Ishikawa (cell line): ENCODE data around the gene ACO2.
A peak's percentile ranks its signal among the peaks of the same experiment; 100 is the strongest.

Experiments
- CEBPB ChIP-seq: IDR thresholded peaks from 2 replicates; pipeline ENCODE4 v1.6.1; 2012
- CREB1 ChIP-seq: IDR thresholded peaks from 2 replicates; pipeline ENCODE4 v1.6.1; 2012; ENCODE audit warnings: low read depth
- EGR1 ChIP-seq: IDR thresholded peaks from 2 replicates; pipeline ENCODE4 v1.6.1; 2012
- EP300 ChIP-seq: IDR thresholded peaks from 2 replicates; pipeline ENCODE4 v1.6.1; 2012; ENCODE audit warnings: borderline replicate concordance
- FOXM1 ChIP-seq: IDR thresholded peaks from 2 replicates; pipeline ENCODE4 v1.6.1; 2012; ENCODE audit warnings: low read depth, borderline replicate concordance
- NFIC ChIP-seq: IDR thresholded peaks from 2 replicates; pipeline ENCODE4 v1.6.1; 2012
- RAD21 ChIP-seq: IDR thresholded peaks from 2 replicates; pipeline ENCODE4 v1.6.1; 2012; ENCODE audit warnings: low read depth
- TAF1 ChIP-seq: IDR thresholded peaks from 2 replicates; pipeline ENCODE4 v1.6.1; 2012; ENCODE audit warnings: low read depth, mild to moderate bottlenecking
- TCF12 ChIP-seq: IDR thresholded peaks from 2 replicates; pipeline ENCODE4 v1.6.1; 2012; ENCODE audit warnings: low read depth
- TEAD4 ChIP-seq: IDR thresholded peaks from 2 replicates; pipeline ENCODE4 v1.6.1; 2012
- YY1 ChIP-seq: IDR thresholded peaks from 2 replicates; pipeline ENCODE4 v1.6.1; 2012; ENCODE audit warnings: low read depth
- ZBTB7A ChIP-seq: IDR thresholded peaks from 2 replicates; pipeline ENCODE4 v1.6.1; 2012; ENCODE audit warnings: low read depth
- TF ChIP-seq, protein P1 (sequence below): IDR thresholded peaks from 2 replicates; pipeline ENCODE4 v1.6.1; 2012
- TF ChIP-seq, protein P2 (sequence below): IDR thresholded peaks from 2 replicates; pipeline ENCODE4 v1.6.1; 2012
- TF ChIP-seq, protein P3 (sequence below): IDR thresholded peaks from 2 replicates; pipeline ENCODE4 v1.6.1; 2012; ENCODE audit warnings: low read depth, mild to moderate bottlenecking

Gene ACO2

GRCh38 chr22:41468381-41469217, at the start of gene ACO2, which contains the start of gene PHF5A:
TSS of gene ACO2 (plus strand) at chr22:41469117. CDS start at chr22:41469147, 30 bp downstream.
TSS of gene PHF5A (minus strand) at chr22:41468692. CDS start at chr22:41468653, 39 bp downstream.
- TF ChIP-seq CEBPB (0 out of 2 replicates have a peak, but pooled peaks have one; percentile 13), EP300 (no peak), TCF12 (no peak), TAF1 (peak; percentile 91), YY1 (peak; percentile 98), EGR1 (peak; percentile 57; the same call in 1 of the 2 replicates), NFIC (no peak), RAD21 (no peak), ZBTB7A (no peak), TEAD4 (peak; percentile 49; the same call in 1 of the 2 replicates), FOXM1 (no peak), CREB1 (peak; percentile 97)
- TF ChIP-seq, protein P1, sequence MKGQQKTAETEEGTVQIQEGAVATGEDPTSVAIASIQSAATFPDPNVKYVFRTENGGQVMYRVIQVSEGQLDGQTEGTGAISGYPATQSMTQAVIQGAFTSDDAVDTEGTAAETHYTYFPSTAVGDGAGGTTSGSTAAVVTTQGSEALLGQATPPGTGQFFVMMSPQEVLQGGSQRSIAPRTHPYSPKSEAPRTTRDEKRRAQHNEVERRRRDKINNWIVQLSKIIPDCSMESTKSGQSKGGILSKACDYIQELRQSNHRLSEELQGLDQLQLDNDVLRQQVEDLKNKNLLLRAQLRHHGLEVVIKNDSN: peak; percentile 8; the same call in 1 of the 2 replicates
- TF ChIP-seq, protein P2, sequence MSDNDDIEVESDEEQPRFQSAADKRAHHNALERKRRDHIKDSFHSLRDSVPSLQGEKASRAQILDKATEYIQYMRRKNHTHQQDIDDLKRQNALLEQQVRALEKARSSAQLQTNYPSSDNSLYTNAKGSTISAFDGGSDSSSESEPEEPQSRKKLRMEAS: peak; percentile 58
- TF ChIP-seq, protein P3, sequence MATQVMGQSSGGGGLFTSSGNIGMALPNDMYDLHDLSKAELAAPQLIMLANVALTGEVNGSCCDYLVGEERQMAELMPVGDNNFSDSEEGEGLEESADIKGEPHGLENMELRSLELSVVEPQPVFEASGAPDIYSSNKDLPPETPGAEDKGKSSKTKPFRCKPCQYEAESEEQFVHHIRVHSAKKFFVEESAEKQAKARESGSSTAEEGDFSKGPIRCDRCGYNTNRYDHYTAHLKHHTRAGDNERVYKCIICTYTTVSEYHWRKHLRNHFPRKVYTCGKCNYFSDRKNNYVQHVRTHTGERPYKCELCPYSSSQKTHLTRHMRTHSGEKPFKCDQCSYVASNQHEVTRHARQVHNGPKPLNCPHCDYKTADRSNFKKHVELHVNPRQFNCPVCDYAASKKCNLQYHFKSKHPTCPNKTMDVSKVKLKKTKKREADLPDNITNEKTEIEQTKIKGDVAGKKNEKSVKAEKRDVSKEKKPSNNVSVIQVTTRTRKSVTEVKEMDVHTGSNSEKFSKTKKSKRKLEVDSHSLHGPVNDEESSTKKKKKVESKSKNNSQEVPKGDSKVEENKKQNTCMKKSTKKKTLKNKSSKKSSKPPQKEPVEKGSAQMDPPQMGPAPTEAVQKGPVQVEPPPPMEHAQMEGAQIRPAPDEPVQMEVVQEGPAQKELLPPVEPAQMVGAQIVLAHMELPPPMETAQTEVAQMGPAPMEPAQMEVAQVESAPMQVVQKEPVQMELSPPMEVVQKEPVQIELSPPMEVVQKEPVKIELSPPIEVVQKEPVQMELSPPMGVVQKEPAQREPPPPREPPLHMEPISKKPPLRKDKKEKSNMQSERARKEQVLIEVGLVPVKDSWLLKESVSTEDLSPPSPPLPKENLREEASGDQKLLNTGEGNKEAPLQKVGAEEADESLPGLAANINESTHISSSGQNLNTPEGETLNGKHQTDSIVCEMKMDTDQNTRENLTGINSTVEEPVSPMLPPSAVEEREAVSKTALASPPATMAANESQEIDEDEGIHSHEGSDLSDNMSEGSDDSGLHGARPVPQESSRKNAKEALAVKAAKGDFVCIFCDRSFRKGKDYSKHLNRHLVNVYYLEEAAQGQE: no peak

DNA sequence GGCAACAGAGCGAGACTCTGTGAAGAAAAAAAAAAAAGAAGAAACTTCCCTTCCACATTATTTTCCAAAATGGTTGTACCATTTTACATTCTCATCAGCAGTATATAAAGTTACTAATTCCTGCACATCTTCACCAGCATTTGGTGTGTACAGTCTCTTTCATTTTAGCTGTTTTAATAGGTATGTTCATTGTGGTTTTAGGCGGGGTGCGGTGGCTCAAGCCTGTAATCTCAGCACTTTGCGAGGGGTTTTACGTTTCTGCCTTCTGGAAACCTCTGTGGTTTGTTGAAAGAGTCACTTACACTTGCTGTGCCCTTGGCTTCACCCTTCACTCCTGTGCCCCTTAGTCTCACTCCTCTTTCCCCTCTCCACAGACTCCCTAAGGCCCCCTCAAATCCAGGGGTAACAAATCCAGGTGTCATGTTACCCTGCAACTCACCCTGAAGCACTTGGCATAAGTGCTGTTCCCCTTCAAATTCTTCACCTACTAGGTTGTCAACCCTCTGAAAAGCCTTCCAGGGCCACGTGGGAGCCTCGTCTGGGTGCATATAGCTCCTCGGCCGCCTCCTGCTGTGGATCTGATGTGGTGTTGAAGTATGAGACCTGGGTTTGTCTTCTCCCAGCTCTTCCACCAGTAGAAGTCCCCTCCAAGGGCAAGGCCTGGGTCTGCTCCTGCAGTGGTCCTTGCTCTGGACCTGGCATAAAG, 43.1 kb upstream of the ACO2 start:
- TF ChIP-seq TCF12: no peak
- no peak for TF ChIP-seq EGR1
- TF ChIP-seq TAF1: no peak
- TF ChIP-seq FOXM1: no peak

DNA sequence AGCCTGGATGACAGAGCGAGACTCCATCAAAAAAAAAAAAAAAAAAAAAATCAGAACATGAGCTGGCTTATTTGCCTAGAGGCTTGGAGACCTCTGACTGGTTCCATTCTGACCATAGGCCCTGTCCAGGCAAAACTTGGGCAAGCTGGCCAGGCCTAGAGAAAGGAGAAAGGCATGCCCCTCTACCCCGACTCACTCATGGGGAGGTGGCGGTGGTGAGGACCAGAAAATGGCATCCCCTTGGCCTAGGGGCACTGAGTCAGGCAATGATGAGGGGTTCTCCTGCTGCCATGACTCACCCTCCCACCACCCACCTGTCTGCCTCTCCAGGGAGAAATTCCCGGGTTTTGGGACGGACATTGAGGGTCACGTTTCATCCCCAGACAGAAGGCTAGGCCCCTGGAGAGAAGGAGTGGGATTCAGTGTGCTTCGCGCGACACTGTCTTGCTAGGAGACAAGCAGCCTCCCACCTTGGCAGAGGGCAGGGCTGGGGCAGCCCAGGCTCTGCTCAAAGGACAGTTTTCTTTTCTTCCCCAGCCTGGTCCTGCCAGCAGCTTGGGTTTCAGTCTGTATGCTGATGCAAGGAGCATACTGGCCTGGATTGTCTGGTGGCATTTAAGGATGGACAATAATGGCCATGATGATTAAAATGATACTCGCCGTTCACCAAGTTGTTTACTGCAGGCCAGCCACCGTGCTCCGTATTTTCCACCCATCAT, 39.5 kb upstream of the ACO2 start:
- no peak for TF ChIP-seq TEAD4
- TF ChIP-seq, protein P1: no peak

DNA sequence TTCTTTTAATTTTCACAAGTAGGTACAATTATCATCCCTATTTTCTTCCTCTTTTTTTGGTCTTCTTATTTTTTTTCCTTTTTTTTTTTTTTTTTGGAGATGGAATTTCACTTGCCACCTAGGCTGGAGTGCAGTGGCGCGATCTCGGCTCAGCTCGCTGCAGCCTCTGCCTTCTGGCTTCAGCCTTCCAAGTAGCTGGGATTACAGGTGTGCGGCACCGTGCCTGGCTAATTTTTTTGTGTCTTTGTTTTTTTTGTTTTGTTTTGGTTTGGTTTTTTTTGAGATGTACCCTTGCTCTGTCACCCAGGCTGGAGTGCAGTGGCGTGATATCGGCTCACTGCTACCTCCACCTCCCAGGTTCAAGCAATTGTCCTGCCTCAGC, 39.0 kb upstream of the ACO2 start:
- TF ChIP-seq, protein P1: no peak
- TF ChIP-seq, protein P3: no peak
- no peak for TF ChIP-seq CREB1
- TF ChIP-seq EGR1: no peak
- TF ChIP-seq TCF12: no peak
- TF ChIP-seq FOXM1: no peak
- TF ChIP-seq YY1: no peak
- TF ChIP-seq CEBPB: no peak
- no peak for TF ChIP-seq TAF1
- TF ChIP-seq, protein P2: no peak
- TF ChIP-seq RAD21: no peak
- TF ChIP-seq ZBTB7A: no peak
- no peak for TF ChIP-seq NFIC

GRCh38 chr22:41431656-41432055, 37.3 kb upstream of the ACO2 start:
- TF ChIP-seq, protein P2: no peak
- no peak for TF ChIP-seq TEAD4
- TF ChIP-seq NFIC: no peak
- TF ChIP-seq FOXM1: no peak
- no peak for TF ChIP-seq TAF1
- TF ChIP-seq RAD21: no peak
- TF ChIP-seq, protein P1: no peak
- no peak for TF ChIP-seq TCF12
- TF ChIP-seq EGR1: no peak
- TF ChIP-seq ZBTB7A: no peak
